Stimulated activated CD4-positive, alpha-beta T cell treated with anti-CD3 and anti-CD28 coated beads, TNF-alpha, amount 100 ng/mL, for 1 hour (primary cell): Measurements from ENCODE around the gene ATAD3B.
"Not testable (repeated sequence)": the region's sequence is repeated elsewhere in the genome, so short reads cannot be mapped to it uniquely, and the experiment has no call there.

Source experiments
- DNase-seq, 3 donors: peaks; one replicate each; pipeline ENCODE4 v3.0.0-alpha.2; 2020; ENCODE audit warnings: low read depth in 3 of 3, low spot score in 1 of 3

ATAD3B gene

GRCh38 chr1:1510912-1511532 is 39.5 kb downstream of the ATAD3B start:
- DNase-seq, result no peak

DNA sequence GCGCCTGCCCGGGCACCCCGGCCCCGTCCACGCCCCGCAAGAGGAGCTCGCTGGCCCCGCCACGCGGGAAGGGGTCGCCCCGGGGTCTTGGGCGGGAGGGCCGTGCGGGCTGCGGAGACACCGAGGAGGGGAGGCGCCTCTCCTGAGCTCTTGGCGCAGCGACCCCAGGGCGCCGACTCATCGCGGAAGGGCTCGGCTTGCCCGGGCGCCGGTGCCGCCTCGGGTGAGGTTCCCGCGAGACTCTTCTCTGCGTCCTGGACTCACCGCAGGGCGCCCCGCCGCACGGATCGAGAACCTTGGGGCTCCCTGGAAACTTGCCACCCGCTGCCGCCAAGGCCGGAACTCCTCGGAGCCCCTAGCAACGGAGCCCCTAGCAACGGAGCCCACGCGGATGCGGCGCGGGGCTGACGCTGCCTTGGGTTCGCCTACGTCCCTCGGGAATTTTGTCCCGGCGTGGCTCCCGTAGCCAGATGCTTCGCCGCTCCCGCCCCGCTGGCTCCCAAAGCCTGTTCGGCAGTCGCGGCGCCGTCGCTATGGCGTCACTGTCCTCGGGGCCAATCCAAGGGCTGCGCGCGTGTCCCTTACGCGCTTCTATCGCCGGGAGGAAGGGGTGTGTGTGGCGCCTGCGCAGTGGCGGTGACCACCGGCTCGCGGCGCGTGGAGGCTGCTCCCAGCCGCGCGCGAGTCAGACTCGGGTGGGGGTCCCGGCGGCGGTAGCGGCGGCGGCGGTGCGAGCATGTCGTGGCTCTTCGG is 40.1 kb downstream of the ATAD3B start, which contains the start of gene ATAD3A:
Gene ATAD3A, plus strand, starts transcription at position 630 of the 753 bp plus-strand sequence. Its CDS starts 107 bp downstream, at position 737.
- peak; percentile 86 to 89 (median 88) for DNase-seq

- not testable (repeated sequence) for DNase-seq
These were observed 40.9 kb downstream of the ATAD3B start for GRCh38 chr1:1512425-1512824.

DNA sequence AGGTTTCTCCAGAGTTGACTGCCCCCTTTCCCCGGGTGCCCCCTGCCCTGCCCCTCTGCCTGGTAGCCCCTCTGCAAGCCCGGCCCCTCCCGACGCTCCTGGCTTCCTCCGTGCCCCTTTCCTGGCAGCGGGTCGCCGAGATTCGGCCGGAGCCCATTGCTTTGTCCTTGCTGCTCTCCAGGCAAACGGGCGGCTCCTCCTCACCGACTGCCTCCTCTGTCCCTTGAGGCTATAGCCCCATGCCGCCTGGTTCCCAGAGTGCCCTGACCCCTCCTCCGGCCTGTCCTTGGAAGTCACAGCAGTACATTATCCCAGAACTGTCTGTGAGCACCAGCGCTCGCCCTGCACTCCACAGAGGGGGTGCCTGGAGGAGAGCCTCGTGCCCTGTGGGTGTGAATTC is 42.1 kb downstream of the ATAD3B start:
- DNase-seq, result not testable (repeated sequence)

DNA sequence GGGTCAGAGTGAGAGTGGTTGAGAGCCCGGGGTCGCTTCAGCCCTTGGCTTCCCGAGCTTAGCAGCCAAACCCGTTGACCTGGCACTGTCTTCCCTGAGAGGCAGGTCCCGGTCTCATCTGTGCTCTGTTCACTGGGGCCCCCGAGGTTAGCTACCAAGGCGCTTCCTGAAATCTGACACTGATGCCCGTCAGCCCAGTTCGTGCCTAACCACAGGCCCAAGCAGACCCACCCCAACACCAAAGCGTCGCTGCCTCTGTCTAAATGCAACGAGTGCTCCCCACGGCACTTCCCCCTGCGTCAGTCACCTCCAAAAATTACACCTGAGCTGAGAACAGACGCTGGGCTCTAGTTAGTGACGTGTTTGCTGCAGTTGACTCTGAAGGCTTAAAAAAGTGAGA is 42.8 kb downstream of the ATAD3B start:
- not testable (repeated sequence) for DNase-seq

DNA sequence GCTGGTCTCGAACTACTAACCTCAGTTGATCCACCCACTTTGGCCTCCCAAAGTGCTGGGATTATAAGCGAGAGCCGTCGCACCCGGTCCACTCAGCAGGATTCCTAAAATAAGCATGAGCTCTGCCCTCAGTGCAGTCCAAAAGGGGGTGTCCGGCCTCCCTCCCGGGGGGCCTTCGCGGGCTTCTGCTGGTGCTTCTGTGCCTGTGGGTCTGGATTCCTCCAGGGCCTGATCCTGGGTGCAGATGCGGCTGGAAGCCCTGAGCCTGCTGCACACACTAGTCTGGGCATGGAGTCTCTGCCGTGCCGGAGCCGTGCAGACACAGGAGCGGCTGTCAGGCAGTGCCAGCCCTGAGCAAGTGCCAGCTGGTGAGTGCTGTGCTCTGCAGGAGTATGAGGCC is 45.4 kb downstream of the ATAD3B start:
- not testable (repeated sequence) for DNase-seq

GRCh38 chr1:1517973-1518620 is 46.5 kb downstream of the ATAD3B start:
- DNase-seq, result no peak

GRCh38 chr1:1518621-1519007 is 47.0 kb downstream of the ATAD3B start:
- not testable (repeated sequence) for DNase-seq

- not testable (repeated sequence) for DNase-seq
These were observed 48.4 kb downstream of the ATAD3B start for GRCh38 chr1:1519805-1520505.

DNA sequence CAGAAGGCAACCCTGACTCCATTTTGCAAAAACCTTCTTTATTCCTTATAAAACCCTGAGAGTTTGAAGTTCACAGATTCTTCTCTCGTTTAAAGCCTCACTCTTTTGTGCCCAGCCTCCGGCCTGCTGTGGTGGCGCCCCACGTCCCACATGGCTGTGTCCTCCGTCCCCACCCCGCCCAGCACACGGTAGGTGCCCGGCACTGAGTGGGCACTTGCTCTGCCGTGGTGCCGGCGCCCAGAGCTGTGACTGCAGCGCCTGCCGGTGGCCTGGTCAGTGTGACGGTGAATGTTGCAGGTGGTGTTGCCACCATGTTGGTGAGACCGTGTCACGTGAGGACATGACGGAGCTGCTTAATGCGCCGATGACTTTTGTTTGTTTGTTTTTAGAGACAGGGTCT is 49.8 kb downstream of the ATAD3B start:
- DNase-seq, result no peak

DNA sequence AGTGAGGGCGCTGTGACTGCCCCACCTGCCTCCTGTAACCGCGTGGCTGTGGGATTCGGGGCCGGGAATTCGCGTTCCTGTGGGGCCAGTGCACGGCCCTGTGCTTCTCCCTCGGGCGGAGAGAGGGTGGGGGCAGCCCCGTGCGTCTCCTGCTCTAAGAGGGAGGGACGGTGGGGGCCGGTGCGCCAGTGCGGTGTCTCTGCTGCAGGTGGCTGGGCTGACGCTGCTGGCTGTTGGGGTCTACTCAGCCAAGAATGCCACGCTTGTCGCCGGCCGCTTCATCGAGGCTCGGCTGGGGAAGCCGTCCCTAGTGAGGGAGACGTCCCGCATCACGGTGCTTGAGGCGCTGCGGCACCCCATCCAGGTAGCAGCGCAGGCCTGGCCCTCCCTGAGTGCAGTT is 51.0 kb downstream of the ATAD3B start:
- DNase-seq, result not testable (repeated sequence)

DNA sequence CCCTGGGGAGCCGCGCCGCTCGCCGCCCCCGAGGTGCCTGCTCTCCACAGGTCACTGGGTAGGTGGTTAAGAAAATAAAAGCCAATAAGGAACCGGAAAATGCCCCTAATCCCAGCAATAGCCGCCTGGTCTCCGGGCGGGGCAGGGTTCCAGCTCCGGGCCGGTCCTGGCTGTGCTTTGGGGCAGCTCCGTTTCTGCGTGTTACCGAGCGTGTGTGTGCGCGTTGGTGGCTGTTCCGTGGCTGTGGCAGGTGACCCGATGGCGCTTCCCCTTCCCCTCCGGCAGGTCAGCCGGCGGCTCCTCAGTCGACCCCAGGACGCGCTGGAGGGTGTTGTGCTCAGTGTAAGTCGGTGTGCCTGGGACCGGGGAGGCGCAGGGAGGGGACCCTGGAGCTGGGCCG is 51.7 kb downstream of the ATAD3B start:
- not testable (repeated sequence) for DNase-seq

- DNase-seq, result not testable (repeated sequence)
These were observed 52.1 kb downstream of the ATAD3B start for GRCh38 chr1:1523651-1524050.

GRCh38 chr1:1524750-1525383 is 53.3 kb downstream of the ATAD3B start:
- DNase-seq, result not testable (repeated sequence)

- not testable (repeated sequence) for DNase-seq
These were observed 54.9 kb downstream of the ATAD3B start for GRCh38 chr1:1526476-1526875.

DNA sequence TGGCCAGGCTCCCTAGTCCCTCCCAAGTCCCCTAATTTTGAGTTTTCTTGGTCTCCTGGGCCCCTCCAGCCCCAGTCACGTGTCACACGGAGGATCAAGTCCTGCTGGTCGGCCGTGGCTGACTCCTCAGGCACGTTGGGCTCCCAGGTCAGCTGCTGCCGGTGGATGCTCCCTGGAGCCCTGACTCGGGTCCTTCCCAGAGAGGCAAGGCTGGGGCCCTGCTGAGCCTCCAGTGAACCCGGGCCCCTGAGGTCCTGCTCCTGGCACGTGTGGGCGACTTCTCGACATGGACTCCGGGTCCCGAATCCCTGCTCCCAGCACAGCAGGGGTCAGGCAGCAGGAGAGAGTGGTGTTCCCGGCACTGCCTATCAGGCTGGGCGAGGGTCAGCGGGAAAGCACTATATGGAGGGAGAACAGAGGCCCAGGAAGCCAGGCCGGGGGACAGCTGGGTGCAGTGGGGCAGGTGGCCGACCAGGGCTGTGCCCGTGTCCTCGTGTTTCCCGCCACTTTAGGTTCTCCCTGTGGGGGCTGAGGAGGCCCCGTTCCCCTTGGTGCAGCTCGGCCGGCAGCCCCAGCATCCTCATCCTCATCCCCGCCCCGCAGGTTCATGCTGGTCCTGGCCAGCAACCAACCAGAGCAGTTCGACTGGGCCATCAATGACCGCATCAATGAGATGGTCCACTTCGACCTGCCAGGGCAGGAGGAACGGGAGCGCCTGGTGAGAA is 55.7 kb downstream of the ATAD3B start:
- DNase-seq, result no peak

DNA sequence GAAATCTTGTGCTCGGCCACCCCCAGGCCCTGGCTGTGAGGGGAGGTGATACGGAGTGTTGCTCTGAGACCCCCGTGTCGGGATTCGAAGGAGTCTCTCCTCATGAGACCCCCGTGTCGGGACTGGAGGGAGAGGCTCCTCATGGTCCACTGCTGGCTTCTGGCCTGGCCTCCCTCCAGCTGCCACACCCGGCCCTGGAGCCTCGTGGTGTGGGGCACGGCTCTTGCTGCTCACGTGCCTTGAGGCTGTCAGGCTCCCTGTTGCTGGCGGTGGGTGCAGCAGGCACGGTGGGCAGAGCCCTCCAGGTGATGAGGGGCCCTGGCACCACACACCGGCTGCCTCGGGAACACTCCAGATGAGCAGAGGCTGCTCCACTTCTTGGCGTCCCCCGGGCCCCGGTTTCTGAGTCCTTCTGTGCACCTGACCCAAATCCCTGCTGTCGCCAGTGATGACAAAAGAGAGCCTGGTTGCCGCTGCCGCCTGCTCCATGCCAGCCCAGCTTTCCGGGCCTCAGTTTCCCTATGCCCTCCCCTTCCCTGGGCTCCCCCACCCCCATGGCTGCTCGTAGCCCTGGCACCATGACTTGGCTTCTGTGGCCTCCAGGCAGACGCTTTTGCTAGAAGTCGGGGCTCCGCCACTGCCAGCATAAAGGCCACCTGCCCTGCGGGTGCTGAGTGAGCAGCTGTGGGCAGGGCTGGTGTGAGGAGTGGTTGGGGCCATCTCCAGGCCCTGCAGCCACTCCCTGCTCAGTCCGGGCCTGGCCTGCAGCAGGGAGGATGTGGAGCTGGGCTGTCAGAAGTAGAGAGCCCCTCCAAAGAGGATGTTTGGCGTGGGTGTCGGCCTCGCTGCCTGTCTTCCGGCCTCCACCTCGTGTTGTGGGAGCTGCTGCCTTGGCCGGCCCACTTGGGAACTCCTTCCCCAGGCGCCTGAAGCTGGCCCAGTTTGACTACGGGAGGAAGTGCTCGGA is 57.0 kb downstream of the ATAD3B start:
- DNase-seq, result no peak

GRCh38 chr1:1529321-1529720 is 57.8 kb downstream of the ATAD3B start:
- no peak for DNase-seq

DNA sequence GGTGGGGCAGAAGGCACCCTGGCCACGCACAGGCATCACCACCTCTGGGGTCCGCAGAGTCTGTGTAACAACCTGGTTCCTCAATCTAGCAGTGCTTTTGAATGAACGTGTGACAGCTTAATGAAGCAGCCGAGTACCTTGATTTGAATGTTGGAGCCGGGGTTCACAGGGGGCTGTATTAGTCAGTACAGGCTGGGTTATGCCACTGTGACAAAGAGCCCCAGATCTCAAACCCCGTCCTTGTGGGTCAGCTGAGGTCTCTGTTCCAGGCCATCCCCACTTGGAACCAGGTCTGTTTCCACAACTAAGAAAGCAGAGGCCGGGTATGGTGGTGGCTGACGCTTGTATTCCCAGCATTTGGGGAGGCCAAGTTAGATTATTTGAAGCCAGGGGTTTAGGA is 58.4 kb downstream of the ATAD3B start:
- DNase-seq, result no peak
